WTC11 (cell line): Measurements from ENCODE around the gene SCN4B. TPM values are rescaled to one million over a fixed set of nuclear protein-coding genes. Genes with fewer than 3 reads are reported as not detected.

Experiments used
- ATAC-seq: fragments of 200-7000 bp; cut with Tn5 transposase; 2 replicates; pipeline ENCODE4 v1.10.0; 2021; ENCODE audit warnings: mild to moderate bottlenecking, moderate library complexity
- CTCF ChIA-PET: fragments of 300-600 bp; sonication (Branson Sonifier 250); formaldehyde crosslinking; loops from one replicate; lab custom pipeline; 2021; ENCODE audit warnings: antibody characterized with exemption; lab: Charles Lee
- POLR2A ChIA-PET: fragments of 350-600 bp; sonication (Branson Sonifier 250); formaldehyde crosslinking; loops from one replicate; lab custom pipeline; 2021; ENCODE audit warnings: antibody characterized with exemption; lab: Charles Lee
- DNase-seq: peaks from one replicate; pipeline ENCODE4 v3.0.0; 2021; ENCODE audit warnings: low spot score
- H3K27ac Mint-ChIP-seq: 2 replicates; pipeline ENCODE4 v1.8.0; 2021; ENCODE audit warnings: mixed read lengths
- H3K27me3 Mint-ChIP-seq: 2 replicates; pipeline ENCODE4 v1.8.0; 2021; ENCODE audit warnings: low read depth, mild to moderate bottlenecking, moderate library complexity, mixed read lengths
- H3K36me3 Mint-ChIP-seq: 2 replicates; pipeline ENCODE4 v1.8.0; 2021; ENCODE audit warnings: mixed read lengths
- H3K4me1 Mint-ChIP-seq: 2 replicates; pipeline ENCODE4 v1.8.0; 2022; ENCODE audit warnings: mixed read lengths
- H3K4me3 Mint-ChIP-seq: 2 replicates; pipeline ENCODE4 v1.8.0; 2021; ENCODE audit warnings: mild to moderate bottlenecking, moderate library complexity, mixed read lengths
- H3K9me3 Mint-ChIP-seq: 2 replicates; pipeline ENCODE4 v1.8.0; 2021; ENCODE audit warnings: mixed read lengths
- CREB1 ChIP-seq: sonication (generic); formaldehyde crosslinking; IDR thresholded peaks from 2 replicates; pipeline ENCODE4 v1.8.0; 2023; ENCODE audit warnings: mild to moderate bottlenecking, missing genetic modification reagents
- CREM ChIP-seq: sonication (generic); formaldehyde crosslinking; IDR thresholded peaks from 2 replicates; pipeline ENCODE4 v1.8.1; 2022; ENCODE audit warnings: mild to moderate bottlenecking, missing genetic modification reagents, moderate library complexity
- E2F1 ChIP-seq: sonication (generic); formaldehyde crosslinking; IDR thresholded peaks from 2 replicates; pipeline ENCODE4 v1.8.0; 2022; ENCODE audit warnings: mild to moderate bottlenecking, missing genetic modification reagents
- FOXK1 ChIP-seq: sonication (generic); formaldehyde crosslinking; IDR thresholded peaks from 2 replicates; pipeline ENCODE4 v1.8.0; 2022; ENCODE audit warnings: mild to moderate bottlenecking, moderate library complexity, missing genetic modification reagents
- HMGXB4 ChIP-seq: sonication (generic); formaldehyde crosslinking; IDR thresholded peaks from 2 replicates; pipeline ENCODE4 v1.8.1; 2023; ENCODE audit warnings: mild to moderate bottlenecking, moderate library complexity, missing genetic modification reagents
- IRF2 ChIP-seq: sonication (generic); formaldehyde crosslinking; IDR thresholded peaks from 2 replicates; pipeline ENCODE4 v1.8.0; 2022; ENCODE audit warnings: low read depth, missing genetic modification reagents, borderline replicate concordance
- MXD4 ChIP-seq: fragments of 250-450 bp; sonication (Bioruptor Pico); IDR thresholded peaks from 2 replicates; pipeline ENCODE4 v1.8.0; 2021; ENCODE audit warnings: mild to moderate bottlenecking, moderate library complexity, borderline replicate concordance
- NFE2L1 ChIP-seq: sonication (generic); formaldehyde crosslinking; IDR thresholded peaks from 2 replicates; pipeline ENCODE4 v1.8.1; 2023; ENCODE audit warnings: missing genetic modification reagents
- NR1H2 ChIP-seq: sonication (generic); formaldehyde crosslinking; IDR thresholded peaks from 2 replicates; pipeline ENCODE4 v1.9.0; 2021; ENCODE audit warnings: mild to moderate bottlenecking, moderate library complexity, missing genetic modification reagents
- PREB ChIP-seq: sonication (generic); formaldehyde crosslinking; IDR thresholded peaks from 2 replicates; pipeline ENCODE4 v1.8.1; 2022; ENCODE audit warnings: mild to moderate bottlenecking, missing genetic modification reagents, moderate library complexity, borderline replicate concordance
- SMAD4 ChIP-seq: sonication (generic); formaldehyde crosslinking; IDR thresholded peaks from 2 replicates; pipeline ENCODE4 v1.8.0; 2022; ENCODE audit warnings: mild to moderate bottlenecking, missing genetic modification reagents
- USF2 ChIP-seq: sonication (generic); formaldehyde crosslinking; IDR thresholded peaks from 2 replicates; pipeline ENCODE4 v1.8.1; 2023; ENCODE audit warnings: mild to moderate bottlenecking, missing genetic modification reagents, moderate library complexity
- ZBTB21 ChIP-seq: sonication (generic); formaldehyde crosslinking; IDR thresholded peaks from 2 replicates; pipeline ENCODE4 v1.8.1; 2023; ENCODE audit warnings: mild to moderate bottlenecking, missing genetic modification reagents, borderline replicate concordance
- ZNF138 ChIP-seq: sonication (generic); formaldehyde crosslinking; conservative IDR thresholded peaks from 2 replicates; pipeline ENCODE4 v1.8.1; 2022; ENCODE audit warnings: mild to moderate bottlenecking, moderate library complexity, missing genetic modification reagents
- ZNF219 ChIP-seq: sonication (generic); formaldehyde crosslinking; IDR thresholded peaks from 2 replicates; pipeline ENCODE4 v1.8.0; 2023; ENCODE audit warnings: missing genetic modification reagents, mild to moderate bottlenecking, borderline replicate concordance
- ZNF396 ChIP-seq: fragments of 250-450 bp; sonication (Bioruptor Pico); IDR thresholded peaks from 2 replicates; pipeline ENCODE4 v1.8.0; 2021; ENCODE audit warnings: mild to moderate bottlenecking, moderate library complexity, borderline replicate concordance
- ZNF425 ChIP-seq: fragments of 250-450 bp; sonication (Bioruptor Pico); conservative IDR thresholded peaks from 2 replicates; pipeline ENCODE4 v1.9.0; 2021; ENCODE audit warnings: mild to moderate bottlenecking
- total RNA-seq: library from RNA; stranded (reverse); gene quantifications from 3 replicates; pipeline ENCODE4 v1.2.3, GENCODE V29; 2021
- TF ChIP-seq, protein P1 (sequence below): sonication (generic); formaldehyde crosslinking; IDR thresholded peaks from 2 replicates; pipeline ENCODE4 v1.8.1; 2023; ENCODE audit warnings: mild to moderate bottlenecking, missing genetic modification reagents
- TF ChIP-seq, protein P2 (sequence below): sonication (generic); formaldehyde crosslinking; IDR thresholded peaks from 2 replicates; pipeline ENCODE4 v1.8.0; 2022; ENCODE audit warnings: mild to moderate bottlenecking, missing genetic modification reagents

SCN4B gene
- total RNA-seq, 1 experiment from 2014 or later: 4.4 TPM

DNA sequence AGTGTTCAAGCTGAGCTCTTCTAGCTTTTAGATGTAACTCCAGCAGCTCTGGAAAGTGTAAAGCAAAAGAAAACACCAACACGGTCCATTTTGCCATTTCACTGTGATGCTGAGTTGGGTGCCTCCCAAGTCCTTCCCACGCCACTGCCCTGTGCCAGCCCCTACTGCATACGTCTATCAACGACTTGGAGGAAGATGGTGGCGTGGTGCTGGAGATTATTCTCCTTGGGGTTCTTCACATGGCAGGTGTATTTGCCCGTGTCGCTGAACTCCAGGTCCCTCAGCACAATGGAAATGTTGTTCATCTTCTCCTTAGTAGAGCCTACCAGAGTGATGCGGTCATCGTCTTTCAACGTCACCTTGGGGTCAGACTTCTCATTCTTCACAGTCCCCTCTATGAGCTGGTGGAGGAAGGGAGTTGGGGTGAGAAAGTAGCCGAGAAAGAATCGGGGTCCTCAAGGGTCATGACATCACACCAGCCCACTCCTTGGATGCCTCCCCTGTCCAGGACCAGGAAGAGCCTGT is 8.9 kb downstream of the SCN4B start:
- no peak for TF ChIP-seq ZBTB21 (CRISPR knock-in tag)
- no peak for TF ChIP-seq IRF2 (CRISPR knock-in tag)
- no peak for TF ChIP-seq SMAD4
- TF ChIP-seq ZNF425: no peak
- TF ChIP-seq FOXK1: no peak
- TF ChIP-seq ZNF138 (CRISPR knock-in tag): no peak
- TF ChIP-seq NFE2L1 (CRISPR knock-in tag): no peak
- no peak for TF ChIP-seq PREB
- TF ChIP-seq, protein P1, sequence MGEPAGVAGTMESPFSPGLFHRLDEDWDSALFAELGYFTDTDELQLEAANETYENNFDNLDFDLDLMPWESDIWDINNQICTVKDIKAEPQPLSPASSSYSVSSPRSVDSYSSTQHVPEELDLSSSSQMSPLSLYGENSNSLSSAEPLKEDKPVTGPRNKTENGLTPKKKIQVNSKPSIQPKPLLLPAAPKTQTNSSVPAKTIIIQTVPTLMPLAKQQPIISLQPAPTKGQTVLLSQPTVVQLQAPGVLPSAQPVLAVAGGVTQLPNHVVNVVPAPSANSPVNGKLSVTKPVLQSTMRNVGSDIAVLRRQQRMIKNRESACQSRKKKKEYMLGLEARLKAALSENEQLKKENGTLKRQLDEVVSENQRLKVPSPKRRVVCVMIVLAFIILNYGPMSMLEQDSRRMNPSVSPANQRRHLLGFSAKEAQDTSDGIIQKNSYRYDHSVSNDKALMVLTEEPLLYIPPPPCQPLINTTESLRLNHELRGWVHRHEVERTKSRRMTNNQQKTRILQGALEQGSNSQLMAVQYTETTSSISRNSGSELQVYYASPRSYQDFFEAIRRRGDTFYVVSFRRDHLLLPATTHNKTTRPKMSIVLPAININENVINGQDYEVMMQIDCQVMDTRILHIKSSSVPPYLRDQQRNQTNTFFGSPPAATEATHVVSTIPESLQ (CRISPR knock-in tag): no peak
- TF ChIP-seq USF2: no peak
- TF ChIP-seq, protein P2, sequence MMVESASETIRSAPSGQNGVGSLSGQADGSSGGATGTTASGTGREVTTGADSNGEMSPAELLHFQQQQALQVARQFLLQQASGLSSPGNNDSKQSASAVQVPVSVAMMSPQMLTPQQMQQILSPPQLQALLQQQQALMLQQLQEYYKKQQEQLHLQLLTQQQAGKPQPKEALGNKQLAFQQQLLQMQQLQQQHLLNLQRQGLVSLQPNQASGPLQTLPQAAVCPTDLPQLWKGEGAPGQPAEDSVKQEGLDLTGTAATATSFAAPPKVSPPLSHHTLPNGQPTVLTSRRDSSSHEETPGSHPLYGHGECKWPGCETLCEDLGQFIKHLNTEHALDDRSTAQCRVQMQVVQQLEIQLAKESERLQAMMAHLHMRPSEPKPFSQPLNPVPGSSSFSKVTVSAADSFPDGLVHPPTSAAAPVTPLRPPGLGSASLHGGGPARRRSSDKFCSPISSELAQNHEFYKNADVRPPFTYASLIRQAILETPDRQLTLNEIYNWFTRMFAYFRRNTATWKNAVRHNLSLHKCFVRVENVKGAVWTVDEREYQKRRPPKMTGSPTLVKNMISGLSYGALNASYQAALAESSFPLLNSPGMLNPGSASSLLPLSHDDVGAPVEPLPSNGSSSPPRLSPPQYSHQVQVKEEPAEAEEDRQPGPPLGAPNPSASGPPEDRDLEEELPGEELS (CRISPR knock-in tag): no peak
- no peak for TF ChIP-seq ZNF396
- no peak for TF ChIP-seq MXD4
- no peak for TF ChIP-seq NR1H2
- TF ChIP-seq ZNF219 (CRISPR knock-in tag): no peak
- no peak for TF ChIP-seq E2F1 (CRISPR knock-in tag)
- TF ChIP-seq HMGXB4 (CRISPR knock-in tag): no peak
- no peak for TF ChIP-seq CREM
- TF ChIP-seq CREB1 (CRISPR knock-in tag): no peak
- TF ChIP-seq, all 79 proteins: peak for 0
- H3K27me3 Mint-ChIP-seq: peaks cover 47% of the 10 kb centered on the region
- ChIA-PET CTCF (interaction anchor here (0.6 to 9.0 kb wide), 5 partner anchors 12 to 152 kb away, joined by 3 to 153 read pairs (median 3); no protein-coding TSS in a partner anchor), POLR2A (interaction anchor here (1.1 kb wide), 1 partner anchor 27 kb away, joined by 4 read pairs; no protein-coding TSS in a partner anchor)
- DNase-seq (no peak), ATAC-seq (no peak)
- no peak overlapping the region for H3K4me3 Mint-ChIP-seq
- H3K36me3 Mint-ChIP-seq: no peaks in the 10 kb centered on the region
- no peaks in the 10 kb centered on the region for H3K9me3 Mint-ChIP-seq
- H3K27ac Mint-ChIP-seq: no peak overlapping the region
- peaks cover 28% of the 10 kb centered on the region for H3K4me1 Mint-ChIP-seq
